B cell (primary cell): ENCODE data around the gene KSR2. TPM values are rescaled to one million over a fixed set of nuclear protein-coding genes. Genes with fewer than 3 reads are reported as not detected.

Experiments used
- ATAC-seq: fragments of 200-7000 bp; cut with Tn5 transposase; one replicate; pipeline ENCODE4 v1.10.0; 2021; ENCODE audit warnings: low read depth, mild to moderate bottlenecking, moderate number of reproducible peaks, moderate library complexity
- CTCF ChIA-PET: fragments of 350-600 bp; sonication (Branson Sonifier 250); formaldehyde crosslinking; loops from one replicate; lab custom pipeline; 2021; ENCODE audit warnings: antibody characterized with exemption, inconsistent platforms; lab: Charles Lee
- POLR2A ChIA-PET: fragments of 350-600 bp; sonication (Branson Sonifier 250); formaldehyde crosslinking; loops from one replicate; lab custom pipeline; 2021; ENCODE audit warnings: antibody characterized with exemption; lab: Charles Lee
- DNase-seq: peaks from one replicate; pipeline ENCODE4 v3.0.0; 2013
- H2AFZ ChIP-seq: 2 replicates; pipeline ENCODE4 v1.6.1; 2012; ENCODE audit warnings: mild to moderate bottlenecking, low read depth, low read length; ENCODE audit not compliant: insufficient read depth, poor library complexity, severe bottlenecking
- H3K27ac ChIP-seq, 2 donors: 1 replicate in 1 of 2; 2 replicates in 1 of 2; pipeline ENCODE4 v1.5.1; 2012 to 2013; ENCODE audit warnings: low read length in 2 of 2, mild to moderate bottlenecking in 2 of 2, moderate library complexity in 1 of 2
- H3K27me3 ChIP-seq, 4 experiments: fragments of 200-600 bp in 1 of 4; sonication (generic) in 1 of 4; replicated peaks in 1 of 4; 1 replicate in 2 of 4; 2 replicates in 2 of 4; pipeline versions ENCODE4 v1.6.1 to v1.7.0; 2013 to 2016; ENCODE audit warnings: low read length in 3 of 4, mild to moderate bottlenecking in 2 of 4, mixed read lengths in 1 of 4, moderate library complexity in 1 of 4; ENCODE audit not compliant: insufficient read depth in 4 of 4, control insufficient read depth in 3 of 4; ENCODE audit errors: control extremely low read depth in 1 of 4
- H3K36me3 ChIP-seq, 2 experiments: replicated peaks in 1 of 2; 1 replicate in 1 of 2; 2 replicates in 1 of 2; pipeline versions ENCODE4 v1.6.1 to v1.7.1; 2013; ENCODE audit warnings: low read length in 1 of 2; ENCODE audit not compliant: insufficient read depth in 2 of 2, control insufficient read depth in 1 of 2; ENCODE audit errors: control extremely low read depth in 1 of 2, extremely low read depth in 1 of 2
- H3K4me1 ChIP-seq, 2 donors: fragments of 200-600 bp in 1 of 2; sonication (generic) in 1 of 2; 1 replicate in 1 of 2; 2 replicates in 1 of 2; pipeline versions ENCODE4 v1.5.1 to v1.6.1; 2013 to 2017; ENCODE audit warnings: low read length in 2 of 2; ENCODE audit not compliant: control insufficient read depth in 2 of 2, insufficient read depth in 2 of 2
- H3K4me2 ChIP-seq: replicated peaks from 2 replicates; pipeline ENCODE3; 2012; ENCODE audit warnings: mild to moderate bottlenecking, low read depth, low read length; ENCODE audit not compliant: poor library complexity, severe bottlenecking
- H3K4me3 ChIP-seq, 5 experiments: fragments of 200-600 bp in 1 of 5; sonication (generic) in 1 of 5; 1 replicate in 3 of 5; 2 replicates in 2 of 5; pipeline versions ENCODE4 v1.5.1 to v1.7.0; 2011 to 2016; ENCODE audit warnings: low read length in 4 of 5, mild to moderate bottlenecking in 4 of 5, low read depth in 2 of 5, control low read depth in 1 of 5, moderate library complexity in 1 of 5; ENCODE audit not compliant: insufficient read depth in 1 of 5; ENCODE audit errors: control extremely low read depth in 1 of 5, extremely low read depth in 1 of 5
- H3K79me2 ChIP-seq: fragments of 200-600 bp; sonication (generic); one replicate; pipeline ENCODE4 v1.6.0; 2016; ENCODE audit warnings: low read length; ENCODE audit not compliant: control insufficient read depth, insufficient read depth
- H3K9ac ChIP-seq: fragments of 200-600 bp; sonication (generic); 2 replicates; pipeline ENCODE4 v1.6.1; 2017; ENCODE audit warnings: mild to moderate bottlenecking, low read length, moderate library complexity
- H3K9me3 ChIP-seq, 3 donors: one replicate each; pipeline versions ENCODE4 v1.6.1 to v1.7.1; 2013; ENCODE audit warnings: low read length in 2 of 3; ENCODE audit not compliant: control insufficient read depth in 2 of 3, insufficient read depth in 1 of 3; ENCODE audit errors: control extremely low read depth in 1 of 3
- H4K20me1 ChIP-seq: 2 replicates; pipeline ENCODE4 v1.6.0; 2012; ENCODE audit warnings: mild to moderate bottlenecking, low read length; ENCODE audit not compliant: insufficient read depth, control insufficient read depth, poor library complexity, severe bottlenecking
- H3K27ac Mint-ChIP-seq: one replicate; pipeline ENCODE4 v1.8.0; 2021; ENCODE audit warnings: mixed read lengths
- H3K27me3 Mint-ChIP-seq: one replicate; pipeline ENCODE4 v1.8.0; 2021; ENCODE audit warnings: mixed read lengths
- H3K4me1 Mint-ChIP-seq: one replicate; pipeline ENCODE4 v1.8.0; 2021; ENCODE audit warnings: mixed read lengths
- H3K4me3 Mint-ChIP-seq: one replicate; pipeline ENCODE4 v1.8.0; 2021; ENCODE audit warnings: mixed read lengths
- H3K9me3 Mint-ChIP-seq: one replicate; pipeline ENCODE4 v1.8.0; 2022; ENCODE audit warnings: mixed read lengths; ENCODE audit not compliant: insufficient read depth
- EZH2 ChIP-seq: IDR thresholded peaks from 2 replicates; pipeline ENCODE4 v1.6.1; 2012; ENCODE audit warnings: borderline replicate concordance, low read depth, mild to moderate bottlenecking, moderate library complexity, low read length; ENCODE audit not compliant: insufficient read depth, poor library complexity, severe bottlenecking
- WGBS: methylation state at CpG from one replicate; pipeline ENCODE4 v1.1.5; 2013; ENCODE audit warnings: missing lambda C conversion rate; ENCODE audit not compliant: insufficient coverage; 5-methylcytosine and 5-hydroxymethylcytosine counted together
- intact Hi-C: fragments of 100-400 bp; cut with micrococcal nuclease; formaldehyde crosslinking; loops from one replicate; pipeline ENCODE4 v1.10.0; 2022
- polyA plus RNA-seq: library from polyadenylated mRNA; depleted of rRNA; stranded (reverse); fragments of >200 nt; gene quantifications from 2 replicates; pipeline ENCODE4 v1.2.3, GENCODE V29; 2012
- total RNA-seq, 2 donors: library from RNA; stranded (reverse); fragments of 120-200 nt in 1 of 2; gene quantifications; 1 replicate in 1 of 2; 2 replicates in 1 of 2; pipeline versions ENCODE4 v1.2.3 to v1.2.4, GENCODE V29; 2013 to 2022
- TF ChIP-seq, protein P1 (sequence below): fragments of 200-600 bp; IDR thresholded peaks from one replicate; pipeline ENCODE4 v1.8.0; 2022; ENCODE audit warnings: antibody characterized with exemption, mild to moderate bottlenecking

Gene KSR2
- total and polyA plus RNA-seq, 2 donors (not counting 1 experiment from before 2014, with no cell fraction given) = not detected

DNA sequence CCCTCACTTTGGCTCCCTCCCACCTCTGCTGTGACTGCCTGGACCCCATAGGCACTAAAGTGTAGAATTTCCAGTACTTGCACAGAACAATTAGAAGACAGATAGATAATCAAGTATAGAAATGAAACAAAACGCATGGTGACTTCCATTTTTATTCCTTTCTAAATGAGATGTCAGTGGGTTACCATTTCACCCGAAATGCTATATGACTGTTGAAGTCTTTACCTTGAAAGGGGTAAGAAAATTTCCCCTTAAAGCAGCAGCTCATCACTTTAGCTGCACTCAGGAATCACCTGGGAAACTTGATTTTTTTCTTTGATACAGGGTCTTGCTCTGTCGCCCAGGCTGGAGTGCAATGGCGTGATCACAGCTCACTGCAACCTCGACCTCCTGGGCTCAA lies 12.5 kb upstream of the KSR2 start:
- WGBS = no CpG with 5 or more reads among the region's 5 CpGs
- Histone ChIP-seq H2AFZ (no peak overlapping the region), H4K20me1 (no peaks in the 10 kb centered on the region), H3K27ac (no peak overlapping the region), H3K79me2 (no peaks in the 10 kb centered on the region), H3K9me3 (no peaks in the 10 kb centered on the region), H3K4me1 (no peaks in the 10 kb centered on the region), H3K9ac (no peak overlapping the region), H3K27me3 (no peaks in the 10 kb centered on the region), H3K4me2 (no peak overlapping the region), H3K4me3 (no peak overlapping the region), H3K36me3 (no peaks in the 10 kb centered on the region)
- H3K27ac Mint-ChIP-seq = no peak overlapping the region
- ChIA-PET CTCF (no interaction called here), POLR2A (no interaction called here)
- TF ChIP-seq, protein P1, sequence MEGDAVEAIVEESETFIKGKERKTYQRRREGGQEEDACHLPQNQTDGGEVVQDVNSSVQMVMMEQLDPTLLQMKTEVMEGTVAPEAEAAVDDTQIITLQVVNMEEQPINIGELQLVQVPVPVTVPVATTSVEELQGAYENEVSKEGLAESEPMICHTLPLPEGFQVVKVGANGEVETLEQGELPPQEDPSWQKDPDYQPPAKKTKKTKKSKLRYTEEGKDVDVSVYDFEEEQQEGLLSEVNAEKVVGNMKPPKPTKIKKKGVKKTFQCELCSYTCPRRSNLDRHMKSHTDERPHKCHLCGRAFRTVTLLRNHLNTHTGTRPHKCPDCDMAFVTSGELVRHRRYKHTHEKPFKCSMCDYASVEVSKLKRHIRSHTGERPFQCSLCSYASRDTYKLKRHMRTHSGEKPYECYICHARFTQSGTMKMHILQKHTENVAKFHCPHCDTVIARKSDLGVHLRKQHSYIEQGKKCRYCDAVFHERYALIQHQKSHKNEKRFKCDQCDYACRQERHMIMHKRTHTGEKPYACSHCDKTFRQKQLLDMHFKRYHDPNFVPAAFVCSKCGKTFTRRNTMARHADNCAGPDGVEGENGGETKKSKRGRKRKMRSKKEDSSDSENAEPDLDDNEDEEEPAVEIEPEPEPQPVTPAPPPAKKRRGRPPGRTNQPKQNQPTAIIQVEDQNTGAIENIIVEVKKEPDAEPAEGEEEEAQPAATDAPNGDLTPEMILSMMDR = no peak
- intact Hi-C loops = no loop called here
- no peak overlapping the region for H3K4me3 Mint-ChIP-seq
- H3K27me3 Mint-ChIP-seq = peaks cover 14% of the 10 kb centered on the region
- ATAC-seq (no peak), DNase-seq (no peak)
- no peaks in the 10 kb centered on the region for H3K4me1 Mint-ChIP-seq
- H3K9me3 Mint-ChIP-seq = peaks cover 3% of the 10 kb centered on the region

- Histone ChIP-seq H3K4me1 (no peaks in the 10 kb centered on the region), H2AFZ (no peak overlapping the region), H3K4me2 (no peak overlapping the region), H3K9ac (no peak overlapping the region), H3K36me3 (no peaks in the 10 kb centered on the region), H4K20me1 (no peaks in the 10 kb centered on the region), H3K4me3 (no peak overlapping the region), H3K79me2 (no peaks in the 10 kb centered on the region), H3K9me3 (no peaks in the 10 kb centered on the region), H3K27ac (no peak overlapping the region), H3K27me3 (no peaks in the 10 kb centered on the region)
- ChIA-PET POLR2A (no interaction called here), CTCF (no interaction called here)
- DNase-seq (no peak), ATAC-seq (no peak)
- H3K9me3 Mint-ChIP-seq = peaks cover 3% of the 10 kb centered on the region
- intact Hi-C loops = no loop called here
- no peak overlapping the region for H3K27ac Mint-ChIP-seq
- H3K27me3 Mint-ChIP-seq = peaks cover 14% of the 10 kb centered on the region
- TF ChIP-seq, protein P1 = no peak
- TF ChIP-seq EZH2 = no peak
- H3K4me1 Mint-ChIP-seq = no peaks in the 10 kb centered on the region
- 92% methylated on average over 1 of the region's 4 CpGs for WGBS
- no peak overlapping the region for H3K4me3 Mint-ChIP-seq
Measured at GRCh38 chr12:117980616-117981015, 11.8 kb upstream of the KSR2 start.
